ENCODE data around the gene TMIGD2. TPM values are rescaled to one million over a fixed set of nuclear protein-coding genes. Genes with fewer than 3 reads are reported as not detected.
A peak's percentile ranks its signal among the peaks of the same experiment; 100 is the strongest.
"Not testable (repeated sequence)": the region's sequence is repeated elsewhere in the genome, so short reads cannot be mapped to it uniquely, and the experiment has no call there.

TMIGD2 gene
- total RNA-seq, 1 experiment from 2014 or later = not detected

GRCh38 chr19:4334929-4335570 lies 32.9 kb upstream of the TMIGD2 start:
- no peak for DNase-seq
- Histone ChIP-seq H3K4me1 (no peaks in the 10 kb centered on the region), H3K4me3 (ENCODE audit: low read depth, low read length) (no peak overlapping the region), H3K9me3 (no peaks in the 10 kb centered on the region), H3K27me3 (replicated peaks; ENCODE audit: control insufficient read depth, insufficient read depth, low read length) (no peaks in the 10 kb centered on the region), H3K36me3 (ENCODE audit: control insufficient read depth, insufficient read depth, low read length) (no peaks in the 10 kb centered on the region)
- Mint-ChIP-seq H3K27me3 (ENCODE audit: insufficient read depth, unreplicated experiment) (no peaks in the 10 kb centered on the region), H3K4me3 (ENCODE audit: unreplicated experiment) (no peak overlapping the region), H3K9me3 (ENCODE audit: unreplicated experiment) (peaks cover 18% of the 10 kb centered on the region), H3K27ac (ENCODE audit: unreplicated experiment) (no peak overlapping the region), H3K36me3 (ENCODE audit: insufficient read depth, unreplicated experiment) (peaks cover 27% of the 10 kb centered on the region), H3K4me1 (ENCODE audit: low read depth, unreplicated experiment) (no peaks in the 10 kb centered on the region)
- CTCF ChIA-PET = no interaction called here
- no TSS peak for BruUV-seq (replicated peaks)
- intact Hi-C loops (cut with micrococcal nuclease; ENCODE audit: unreplicated experiment) = no loop called here
- TF ChIP-seq, protein P1, sequence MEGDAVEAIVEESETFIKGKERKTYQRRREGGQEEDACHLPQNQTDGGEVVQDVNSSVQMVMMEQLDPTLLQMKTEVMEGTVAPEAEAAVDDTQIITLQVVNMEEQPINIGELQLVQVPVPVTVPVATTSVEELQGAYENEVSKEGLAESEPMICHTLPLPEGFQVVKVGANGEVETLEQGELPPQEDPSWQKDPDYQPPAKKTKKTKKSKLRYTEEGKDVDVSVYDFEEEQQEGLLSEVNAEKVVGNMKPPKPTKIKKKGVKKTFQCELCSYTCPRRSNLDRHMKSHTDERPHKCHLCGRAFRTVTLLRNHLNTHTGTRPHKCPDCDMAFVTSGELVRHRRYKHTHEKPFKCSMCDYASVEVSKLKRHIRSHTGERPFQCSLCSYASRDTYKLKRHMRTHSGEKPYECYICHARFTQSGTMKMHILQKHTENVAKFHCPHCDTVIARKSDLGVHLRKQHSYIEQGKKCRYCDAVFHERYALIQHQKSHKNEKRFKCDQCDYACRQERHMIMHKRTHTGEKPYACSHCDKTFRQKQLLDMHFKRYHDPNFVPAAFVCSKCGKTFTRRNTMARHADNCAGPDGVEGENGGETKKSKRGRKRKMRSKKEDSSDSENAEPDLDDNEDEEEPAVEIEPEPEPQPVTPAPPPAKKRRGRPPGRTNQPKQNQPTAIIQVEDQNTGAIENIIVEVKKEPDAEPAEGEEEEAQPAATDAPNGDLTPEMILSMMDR (IDR thresholded peaks at IDR 0.05; ENCODE audit: insufficient read depth in 1 of 2, low read depth in 1 of 2, low read length in 1 of 2, severe bottlenecking in 1 of 2, unreplicated experiment in 1 of 2) = no peak
- POLR2A ChIA-PET = no interaction called here

DNA sequence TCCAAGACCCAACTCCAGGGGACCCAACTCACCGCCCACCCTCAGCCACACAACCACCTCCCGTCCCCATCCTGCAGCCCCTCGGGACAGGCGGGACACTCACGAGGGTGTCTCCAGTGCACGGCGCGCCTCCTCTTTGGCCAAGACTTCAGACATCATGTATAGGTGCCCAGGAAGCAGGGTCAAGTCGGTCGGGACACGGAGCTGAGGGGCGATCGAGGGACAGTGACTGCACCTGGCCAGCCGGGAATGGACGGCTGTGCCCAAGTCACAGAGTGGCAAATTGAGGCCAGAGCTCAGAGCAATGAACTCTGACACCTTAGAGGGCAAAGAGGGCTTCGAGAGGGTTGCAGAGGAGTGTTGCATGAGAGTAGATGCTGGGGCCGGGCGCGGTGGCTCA lies 27.7 kb upstream of the TMIGD2 start:
- Histone ChIP-seq H3K9me3 (no peaks in the 10 kb centered on the region), H3K4me1 (no peaks in the 10 kb centered on the region), H3K27me3 (replicated peaks; ENCODE audit: control insufficient read depth, insufficient read depth, low read length) (no peaks in the 10 kb centered on the region), H3K36me3 (ENCODE audit: control insufficient read depth, insufficient read depth, low read length) (0 out of 2 replicates have a peak, but pooled peaks cover 2% of the 10 kb centered on the region), H3K4me3 (ENCODE audit: low read depth, low read length) (no peak overlapping the region)
- Mint-ChIP-seq H3K9me3 (ENCODE audit: unreplicated experiment) (peaks cover 9% of the 10 kb centered on the region), H3K27me3 (ENCODE audit: insufficient read depth, unreplicated experiment) (no peaks in the 10 kb centered on the region), H3K27ac (ENCODE audit: unreplicated experiment) (no peak overlapping the region), H3K4me1 (ENCODE audit: low read depth, unreplicated experiment) (peaks cover 5% of the 10 kb centered on the region), H3K4me3 (ENCODE audit: unreplicated experiment) (no peak overlapping the region), H3K36me3 (ENCODE audit: insufficient read depth, unreplicated experiment) (peaks cover 56% of the 10 kb centered on the region)
- ChIA-PET CTCF (no interaction called here), POLR2A (no interaction called here)
- DNase-seq = no peak
- intact Hi-C loops (cut with micrococcal nuclease; ENCODE audit: unreplicated experiment) = no loop called here
- BruUV-seq (replicated peaks) = no TSS peak
- TF ChIP-seq, protein P1 (IDR thresholded peaks at IDR 0.05; ENCODE audit: insufficient read depth in 1 of 2, low read depth in 1 of 2, low read length in 1 of 2, severe bottlenecking in 1 of 2, unreplicated experiment in 1 of 2) = no peak

DNA sequence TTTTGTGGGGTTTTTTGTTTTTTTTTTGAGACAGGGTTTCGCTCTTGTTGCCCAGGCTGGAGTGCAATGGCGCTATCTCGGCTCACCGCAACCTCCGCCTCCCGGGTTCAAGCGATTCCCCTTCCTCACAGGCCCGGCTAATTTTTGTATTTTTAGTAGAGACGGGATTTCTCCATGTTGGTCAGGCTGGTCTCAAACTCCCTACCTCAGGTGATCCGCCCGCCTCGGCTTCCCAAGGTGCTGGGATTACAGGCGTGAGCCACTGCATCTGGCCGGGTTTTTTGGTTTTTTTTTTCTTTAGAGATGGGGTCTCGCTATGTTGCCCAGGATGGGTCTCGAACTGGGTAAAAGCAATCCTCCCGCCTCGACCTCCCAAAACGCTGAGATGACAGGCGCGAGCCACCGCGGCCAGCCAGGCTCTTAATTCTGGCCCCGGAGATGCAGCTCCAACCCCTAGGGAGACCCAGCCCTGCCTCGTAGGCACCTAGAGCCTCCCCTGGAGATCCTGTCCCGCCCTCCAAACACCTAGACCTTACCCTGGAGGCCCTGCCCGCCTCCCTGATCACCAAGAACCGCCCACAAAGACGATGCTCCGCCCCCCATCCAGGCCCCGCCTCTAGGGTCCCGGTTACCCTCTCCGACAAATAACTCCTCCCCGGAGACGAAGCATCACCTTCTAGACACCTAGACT lies 26.9 kb upstream of the TMIGD2 start:
- H3K4me1 Mint-ChIP-seq (ENCODE audit: low read depth, unreplicated experiment); H3K9me3 Mint-ChIP-seq (ENCODE audit: unreplicated experiment); H3K27me3 Mint-ChIP-seq (ENCODE audit: insufficient read depth, unreplicated experiment); intact Hi-C loops (cut with micrococcal nuclease; ENCODE audit: unreplicated experiment); H3K27ac Mint-ChIP-seq (ENCODE audit: unreplicated experiment); H3K4me1 ChIP-seq; H3K36me3 ChIP-seq (ENCODE audit: control insufficient read depth, insufficient read depth, low read length); POLR2A ChIA-PET; CTCF ChIA-PET; H3K27me3 ChIP-seq (replicated peaks; ENCODE audit: control insufficient read depth, insufficient read depth, low read length); H3K9me3 ChIP-seq: not testable (repeated sequence)
- DNase-seq = peak in 1 of 2 experiments; percentile 62
- H3K4me3 ChIP-seq (ENCODE audit: low read depth, low read length) = peak overlapping the region; percentile 35
- Mint-ChIP-seq H3K4me3 (ENCODE audit: unreplicated experiment) (peak overlapping the region; percentile 54), H3K36me3 (ENCODE audit: insufficient read depth, unreplicated experiment) (peaks cover 55% of the 10 kb centered on the region)
- TSS peak; percentile 65 for BruUV-seq (replicated peaks)

Data from Caco-2 (cell line).